SKM-1 treated with dmso at 0.1 percent for 144 hours (cell line): Measurements from ENCODE around the gene ACADS.

Experiments
- DNase-seq: peaks from one replicate; lab custom pipeline; 2025; ENCODE audit not compliant: unreplicated experiment; lab: John Stamatoyannopoulos, UW

ACADS gene

DNA sequence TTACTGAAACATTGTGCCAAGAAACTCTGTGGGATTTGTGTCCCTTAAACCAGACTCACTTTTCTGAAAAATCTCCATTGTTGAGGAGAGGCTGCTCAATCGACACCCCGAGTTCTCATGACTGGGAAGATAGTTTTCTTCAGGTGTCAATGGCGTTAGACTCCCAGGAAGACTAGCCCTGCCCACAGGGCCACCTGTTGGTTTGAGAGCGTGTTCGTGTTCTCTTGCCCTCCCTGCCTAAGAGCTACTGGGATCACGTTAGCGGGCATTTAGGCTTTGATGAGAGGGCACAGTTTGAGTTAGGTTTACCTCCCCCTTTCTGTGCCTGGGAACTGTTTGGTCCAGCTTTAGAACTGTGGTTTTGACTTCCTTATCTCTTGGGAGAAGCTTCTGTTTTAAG is 26.1 kb upstream of the ACADS start:
- DNase-seq: no peak

DNA sequence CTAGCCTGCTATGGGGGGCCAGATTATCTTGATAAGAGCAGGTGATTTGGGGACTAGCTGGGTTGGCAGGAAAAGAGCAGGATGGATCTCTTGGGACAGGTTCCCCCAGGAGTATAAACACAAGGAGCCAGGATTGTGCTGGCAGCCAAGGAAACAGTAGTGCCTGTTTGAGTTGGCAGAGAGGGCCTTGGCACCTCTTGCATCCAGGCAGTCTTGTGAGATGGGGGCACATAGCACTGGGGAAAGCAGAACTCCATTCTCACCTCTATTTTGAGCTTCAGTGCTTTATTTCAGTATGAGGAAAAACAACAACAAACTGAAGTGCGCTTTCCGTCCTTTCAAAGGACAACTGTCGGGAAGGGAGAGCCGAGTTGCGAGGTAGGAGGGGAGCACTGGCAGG is 24.7 kb upstream of the ACADS start:
- DNase-seq: no peak

DNA sequence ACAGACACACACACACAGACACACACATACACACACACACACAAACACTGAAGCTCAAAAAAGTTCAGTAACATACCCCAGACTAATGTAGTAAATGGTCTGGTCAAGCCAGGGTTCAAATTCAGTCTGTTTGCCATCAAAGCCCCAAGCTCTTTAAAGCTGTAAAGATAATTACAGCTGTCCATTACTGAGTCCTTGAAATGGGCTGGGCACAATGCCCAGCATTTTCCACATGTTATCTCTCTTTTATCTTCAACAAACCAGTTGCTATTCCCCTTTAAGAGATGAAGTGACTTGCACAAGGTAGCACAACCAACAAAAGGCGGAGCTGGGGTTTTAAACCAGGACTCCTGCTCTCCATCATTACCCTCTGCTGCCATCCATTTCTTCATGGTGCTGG is 23.0 kb upstream of the ACADS start:
- DNase-seq: no peak

DNA sequence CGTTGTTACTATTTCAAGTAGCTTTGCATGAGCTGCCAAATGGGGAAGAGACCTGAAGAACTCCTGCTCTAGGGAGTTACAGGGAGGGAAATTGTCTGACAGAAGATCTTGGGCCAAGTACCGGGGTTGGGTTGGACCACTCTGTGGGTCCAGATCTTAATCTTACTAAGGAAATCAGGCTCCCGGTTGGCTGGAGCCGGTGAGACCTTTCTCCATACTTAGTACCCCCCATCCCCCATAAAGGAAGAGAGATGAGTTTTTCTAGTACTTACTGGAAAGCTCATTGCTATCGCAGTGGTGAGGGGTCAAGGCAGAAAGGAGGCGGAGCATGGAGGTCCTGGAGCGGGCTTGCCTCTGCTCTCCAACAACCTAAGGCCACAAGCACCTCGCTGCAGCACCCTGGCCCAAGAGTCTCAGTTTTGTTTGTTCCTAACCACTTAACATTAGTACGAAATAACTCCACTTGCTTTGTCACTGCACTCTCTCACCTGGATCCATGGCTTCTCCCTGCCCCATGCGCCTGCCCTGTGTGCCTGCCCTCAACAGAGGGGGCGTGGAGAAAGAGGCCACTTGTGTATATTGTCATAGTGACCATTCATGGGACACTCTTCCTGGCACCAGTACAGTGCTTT is 22.2 kb upstream of the ACADS start:
- no peak for DNase-seq

DNA sequence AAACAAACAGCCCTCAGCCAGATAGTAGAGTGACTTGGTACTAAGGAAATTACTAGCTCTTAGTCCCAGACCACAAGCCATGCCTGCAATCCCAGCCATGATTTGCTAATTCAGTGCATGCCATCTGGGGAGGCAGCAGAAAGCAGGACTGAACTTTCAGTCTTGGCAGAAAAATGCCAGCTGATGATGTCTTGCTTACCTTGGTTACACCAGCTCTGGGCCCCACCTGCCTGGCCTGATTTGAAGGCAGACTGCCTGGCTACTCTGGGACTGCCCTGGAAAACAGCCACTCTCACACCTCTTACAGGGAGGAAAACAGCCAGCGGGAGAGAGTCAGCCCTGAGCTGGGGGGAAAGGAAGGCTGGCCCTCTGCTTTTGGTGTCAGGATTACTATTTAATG is 20.0 kb upstream of the ACADS start:
- DNase-seq: no peak

DNA sequence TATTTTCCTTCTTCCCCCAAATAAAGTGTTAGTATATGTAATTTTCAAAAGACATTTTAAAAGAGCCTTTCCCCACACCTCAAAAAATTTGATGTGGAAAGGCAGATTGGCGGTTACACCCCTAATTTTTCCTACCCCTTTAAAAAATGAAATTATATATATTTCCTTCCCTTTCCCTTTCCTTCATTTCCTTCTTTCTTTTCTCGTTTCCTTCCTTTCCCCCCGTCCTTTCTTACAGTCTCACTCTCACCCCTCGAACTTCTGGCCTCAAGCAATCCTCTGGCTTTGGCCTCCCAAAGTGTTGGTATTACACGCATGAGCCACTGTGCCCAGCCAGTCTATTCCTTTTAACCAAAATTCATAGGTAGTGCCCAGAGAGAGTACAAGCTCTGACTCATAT is 19.6 kb upstream of the ACADS start:
- no peak for DNase-seq

DNA sequence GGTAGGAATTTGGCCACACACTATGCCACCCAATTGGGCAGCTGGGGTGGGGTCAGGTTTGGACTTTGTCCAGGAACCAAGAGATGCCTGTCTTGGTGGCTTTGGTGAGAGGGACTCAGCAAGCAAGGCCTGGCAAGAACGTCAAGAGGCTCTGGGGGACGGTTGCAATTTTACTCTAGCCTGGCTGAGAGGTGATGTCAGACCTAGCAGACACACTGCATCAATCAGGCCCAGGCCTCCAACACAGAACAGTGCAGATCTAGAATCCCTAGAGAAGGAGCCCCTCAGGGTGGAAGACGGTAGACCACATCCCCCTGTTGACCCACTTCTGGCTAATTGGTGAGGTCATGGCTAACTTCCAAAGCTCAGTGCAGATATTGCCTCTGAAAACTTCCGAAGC is 17.0 kb upstream of the ACADS start:
- no peak for DNase-seq

DNA sequence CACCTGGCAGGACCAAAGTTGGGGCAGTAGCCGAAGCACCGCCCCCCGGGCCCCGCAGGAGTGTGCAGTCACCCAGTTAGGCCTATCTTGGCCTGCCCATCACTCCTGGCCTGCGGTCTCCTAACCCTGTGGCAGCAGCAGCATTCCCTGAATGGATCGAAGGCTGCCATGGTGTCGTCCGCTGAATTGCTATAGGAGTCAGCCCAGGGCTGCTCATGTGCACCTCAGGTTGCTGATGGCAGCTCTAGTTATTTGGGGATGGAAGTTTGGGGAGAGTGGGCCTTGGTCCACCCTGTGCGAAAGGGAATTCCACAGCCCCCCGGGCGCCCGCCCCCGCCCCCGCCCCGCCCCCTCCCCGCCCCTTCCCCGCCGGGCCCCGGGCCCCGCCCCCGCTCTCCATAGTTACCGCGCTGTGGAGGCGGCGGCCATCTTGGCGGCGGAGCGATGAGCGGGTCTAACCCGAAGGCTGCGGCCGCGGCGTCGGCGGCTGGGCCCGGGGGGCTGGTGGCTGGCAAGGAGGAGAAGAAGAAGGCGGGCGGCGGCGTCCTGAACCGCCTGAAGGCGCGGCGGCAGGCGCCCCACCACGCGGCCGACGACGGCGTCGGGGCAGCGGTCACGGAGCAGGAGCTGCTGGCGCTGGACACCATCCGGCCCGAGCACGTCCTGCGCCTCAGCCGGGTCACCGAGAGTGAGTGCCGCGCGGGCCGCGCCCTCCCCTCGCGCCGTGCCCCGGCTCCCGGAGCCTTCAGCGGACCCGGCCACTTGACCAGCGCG is 15.4 kb upstream of the ACADS start, which contains the start of gene UNC119B:
TSS of gene UNC119B (plus strand) at position 428 of the 774 bp plus-strand sequence. CDS start at position 445, 17 bp downstream.
- no peak for DNase-seq

DNA sequence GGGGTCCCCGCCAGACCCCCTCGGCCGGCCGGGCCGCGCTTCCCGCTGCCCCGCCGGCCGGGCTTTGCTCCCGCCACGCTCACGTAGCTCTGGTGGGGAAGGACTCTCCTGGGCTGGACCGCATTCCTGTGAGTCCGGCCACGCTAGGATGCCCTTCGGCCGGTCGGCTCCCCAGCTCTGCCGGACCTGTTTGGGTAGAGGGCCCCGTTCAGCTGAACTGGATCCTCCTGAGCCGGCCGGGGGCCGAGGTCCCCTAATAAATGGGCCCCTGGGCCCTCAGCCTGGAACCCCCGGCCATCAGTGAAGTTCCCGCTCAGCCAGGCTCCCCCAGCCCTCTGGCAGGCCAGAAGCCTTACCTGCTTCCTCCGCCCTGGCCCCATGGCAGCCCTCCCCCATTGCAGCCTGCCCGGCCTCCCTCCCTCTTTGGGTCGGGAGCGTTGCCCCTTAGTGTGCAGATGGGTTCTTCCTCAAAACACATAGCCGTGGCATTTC is 14.8 kb upstream of the ACADS start:
- DNase-seq: no peak

DNA sequence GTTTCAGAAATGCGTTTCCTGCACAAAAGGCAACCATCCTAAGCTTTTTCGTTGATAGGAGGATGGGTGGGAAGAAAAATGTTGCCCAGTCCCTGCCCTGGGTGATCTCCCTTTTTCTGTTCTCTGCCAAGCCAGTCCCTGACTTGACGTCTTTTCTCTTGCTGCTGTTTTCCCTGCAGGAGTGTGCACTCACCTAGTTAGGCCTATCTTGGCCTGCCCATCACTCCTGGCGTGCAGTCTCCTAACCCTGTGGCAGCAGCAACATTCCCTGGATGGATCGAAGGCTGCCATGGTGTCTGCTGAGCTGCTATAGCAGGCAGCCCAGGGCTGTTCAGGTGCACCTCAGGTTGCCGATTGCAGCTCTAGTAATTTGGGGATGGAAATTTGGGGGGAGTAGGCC is 14.2 kb upstream of the ACADS start:
- no peak for DNase-seq

DNA sequence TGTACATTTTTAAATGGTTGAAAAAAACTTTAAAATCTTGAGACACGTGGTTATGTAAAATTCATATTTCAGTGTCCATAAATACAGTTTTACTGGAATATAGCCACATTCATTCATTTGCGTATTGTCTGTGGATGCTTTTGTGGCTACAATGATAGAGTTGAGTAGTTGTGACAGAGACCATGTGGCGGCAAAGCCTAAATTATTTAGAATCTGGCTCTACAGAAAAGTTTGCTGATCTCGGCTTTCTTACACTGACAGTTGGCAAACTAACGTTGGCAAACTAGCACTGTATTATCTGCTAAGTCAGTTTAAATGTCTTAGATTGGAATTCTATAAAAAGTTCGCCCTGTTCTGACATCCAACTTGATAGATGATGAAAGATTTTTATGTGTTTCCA is 13.0 kb upstream of the ACADS start:
- no peak for DNase-seq

DNA sequence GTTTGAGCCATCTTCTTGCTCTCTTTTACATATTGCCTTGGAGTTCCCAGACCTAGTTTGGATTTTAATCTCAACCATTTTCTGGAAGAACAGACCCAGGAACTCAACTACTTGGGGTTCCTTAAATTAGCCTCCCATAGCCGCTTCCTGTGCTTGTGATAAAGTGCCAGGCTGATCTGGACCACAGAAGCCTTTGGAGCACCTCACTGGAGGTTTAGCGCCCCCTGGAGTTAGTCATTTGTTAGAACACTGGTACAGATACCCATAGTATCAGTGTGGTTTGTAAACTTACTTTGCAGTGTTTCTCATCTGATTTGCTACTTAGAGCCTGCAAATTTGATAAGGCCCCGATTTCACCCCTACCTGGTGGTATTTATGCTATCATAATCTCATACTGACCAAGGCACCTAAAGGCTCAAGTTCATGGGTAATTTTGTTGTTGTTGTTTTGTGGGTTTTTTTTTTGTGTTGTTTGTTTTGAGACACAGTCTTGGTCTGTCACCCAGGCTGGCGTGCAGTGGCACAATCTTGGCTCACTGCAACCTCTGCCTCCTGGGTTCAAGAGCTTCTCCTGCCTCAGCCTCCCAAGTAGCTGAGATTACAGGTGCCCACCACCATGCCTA is 11.7 kb upstream of the ACADS start:
- peak; percentile 44 for DNase-seq

DNA sequence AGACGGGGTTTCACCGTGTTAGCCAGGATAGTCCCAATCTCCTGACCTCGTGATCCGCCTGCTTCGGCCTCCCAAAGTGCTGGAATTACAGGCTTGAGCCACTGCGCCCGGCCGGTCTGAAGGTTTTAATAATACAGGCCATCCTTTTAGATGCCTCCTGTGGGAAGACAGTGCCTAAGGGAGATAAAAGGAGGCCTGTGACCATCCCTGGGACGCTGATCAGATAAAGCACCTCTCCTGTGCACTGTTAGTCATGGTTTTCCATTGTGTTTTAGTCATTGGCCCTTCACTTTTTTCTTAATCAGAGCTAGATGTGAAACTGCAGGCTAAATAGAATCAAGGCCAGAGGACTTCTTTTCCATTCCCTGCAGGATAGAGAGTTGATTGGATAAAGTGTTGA is 7.6 kb upstream of the ACADS start:
- DNase-seq: no peak

DNA sequence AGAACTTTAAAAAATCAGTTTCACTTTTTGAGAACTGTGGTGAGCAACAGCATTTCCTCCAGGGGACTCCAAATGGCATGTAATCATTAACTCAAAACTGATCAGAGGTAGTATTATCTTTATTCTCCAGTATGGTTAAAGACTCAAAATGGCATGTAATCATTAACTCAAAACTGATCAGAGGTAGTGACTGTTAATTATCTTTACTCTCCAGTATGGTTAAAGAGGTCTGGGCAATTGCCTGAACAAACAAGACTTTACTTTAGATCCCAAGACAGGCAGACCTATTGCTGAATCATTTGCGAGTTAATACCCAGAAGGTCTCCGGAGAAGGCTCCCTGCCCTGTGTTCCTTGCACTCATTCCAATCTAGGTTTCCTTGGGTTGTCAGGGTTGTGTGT is 6.6 kb upstream of the ACADS start:
- no peak for DNase-seq

DNA sequence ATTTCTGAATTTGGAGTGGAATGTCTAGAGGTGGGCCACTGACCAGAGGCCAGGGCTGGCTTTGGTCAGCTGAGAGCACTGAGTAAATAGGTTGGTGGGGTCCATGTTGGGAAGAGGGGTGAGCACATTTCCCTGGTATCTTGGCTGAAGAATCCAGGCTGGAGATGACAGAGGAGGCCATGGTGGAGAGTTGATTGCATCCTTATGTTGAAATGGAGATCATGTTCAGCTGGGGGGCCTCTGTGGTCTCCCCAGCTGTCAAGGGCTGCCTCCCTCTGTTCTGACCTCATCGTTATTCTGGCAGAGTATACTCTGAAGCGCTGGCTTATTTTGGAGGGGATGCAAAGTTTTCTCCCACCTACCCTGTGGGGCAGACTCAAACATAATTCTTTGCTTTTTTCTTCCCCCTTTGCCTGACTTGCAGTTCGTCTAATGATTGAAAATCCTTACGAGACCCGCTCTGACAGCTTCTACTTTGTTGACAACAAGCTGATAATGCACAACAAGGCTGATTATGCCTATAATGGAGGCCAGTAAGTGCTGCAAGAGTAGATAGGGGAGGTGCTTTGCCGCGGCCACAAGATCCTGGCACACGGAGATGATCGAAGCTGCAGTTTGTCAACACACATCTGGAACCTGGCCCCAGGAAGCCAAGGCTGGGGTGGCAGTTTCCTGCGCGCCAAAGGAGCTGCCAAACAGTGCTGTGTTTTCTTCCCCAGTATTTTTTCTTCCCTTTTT is 6.0 kb upstream of the ACADS start:
- no peak for DNase-seq

DNA sequence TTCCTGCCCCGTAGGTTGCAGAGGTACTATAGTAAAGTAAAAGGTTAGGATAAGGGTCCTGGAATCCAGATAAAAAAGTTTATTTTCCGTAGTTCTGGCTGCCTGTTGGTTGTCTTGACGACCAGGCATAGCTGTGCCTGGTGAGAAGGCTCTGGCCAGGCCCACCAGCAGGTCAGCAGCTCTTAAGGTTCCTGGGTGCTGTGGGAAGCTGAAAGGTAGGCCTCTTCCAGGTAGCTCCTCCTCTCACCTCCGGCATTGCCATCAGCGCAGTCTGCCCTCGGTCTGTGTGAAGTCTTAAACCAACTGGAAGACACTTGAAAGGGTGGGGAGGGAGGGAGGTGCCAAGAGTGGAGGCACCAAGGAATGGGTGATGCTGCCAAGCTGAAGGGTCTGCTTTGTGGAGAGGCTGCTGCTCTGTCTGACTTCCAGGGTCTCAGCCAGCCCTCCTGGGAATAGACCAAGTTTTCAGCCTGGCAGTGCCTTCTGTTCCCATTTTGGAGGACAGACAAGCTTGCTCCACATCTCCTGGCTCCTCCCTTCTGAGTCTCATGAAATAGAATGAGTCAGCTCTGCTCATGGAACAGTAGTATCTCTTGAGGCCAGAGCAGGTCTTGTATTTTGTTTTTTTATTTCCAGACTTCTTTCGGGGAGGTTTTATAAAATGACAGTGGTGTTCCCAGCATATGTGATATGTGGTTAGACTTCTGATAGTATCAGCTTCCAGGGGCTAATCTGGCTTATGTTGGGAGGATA is 5.2 kb upstream of the ACADS start:
- no peak for DNase-seq

DNA sequence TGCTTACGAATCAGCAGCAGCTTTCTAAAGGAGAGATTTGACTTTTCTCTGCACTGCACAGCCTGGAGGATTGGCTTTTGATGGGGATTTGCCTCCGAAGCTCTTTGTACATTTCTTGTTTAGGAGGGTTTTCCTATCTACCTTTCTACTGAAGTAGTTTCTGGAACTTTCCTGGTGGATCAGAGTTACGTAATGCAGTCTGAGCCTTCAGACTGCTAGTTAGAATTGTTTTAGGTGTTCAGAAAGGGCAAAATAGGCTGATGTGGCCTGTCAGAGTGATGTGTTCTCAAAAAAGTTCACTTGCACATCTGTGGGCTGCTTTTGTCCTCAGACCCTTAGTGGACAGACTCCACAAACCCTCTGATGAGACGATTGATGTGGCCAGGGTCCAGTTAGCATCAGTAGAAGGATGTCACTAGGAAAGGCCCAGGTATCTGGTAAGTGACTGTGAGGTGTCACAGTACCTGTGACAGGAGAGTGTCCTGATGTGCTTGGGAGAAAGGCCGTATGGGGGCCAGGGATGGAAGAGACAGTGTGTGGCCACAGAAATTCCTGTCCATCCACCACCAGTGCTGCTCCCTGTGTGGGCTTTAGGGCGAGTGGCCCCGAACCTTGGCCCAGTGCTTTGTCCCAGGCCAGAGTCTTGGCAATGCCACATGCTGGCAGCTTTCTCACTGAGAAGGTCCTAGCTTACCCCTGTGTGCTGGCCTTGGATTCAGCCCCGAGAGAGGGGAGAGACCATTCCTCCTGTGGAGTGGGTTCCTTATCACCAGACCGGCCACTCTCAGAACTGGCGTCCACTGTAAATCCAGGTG is 4.4 kb upstream of the ACADS start:
- no peak for DNase-seq

DNA sequence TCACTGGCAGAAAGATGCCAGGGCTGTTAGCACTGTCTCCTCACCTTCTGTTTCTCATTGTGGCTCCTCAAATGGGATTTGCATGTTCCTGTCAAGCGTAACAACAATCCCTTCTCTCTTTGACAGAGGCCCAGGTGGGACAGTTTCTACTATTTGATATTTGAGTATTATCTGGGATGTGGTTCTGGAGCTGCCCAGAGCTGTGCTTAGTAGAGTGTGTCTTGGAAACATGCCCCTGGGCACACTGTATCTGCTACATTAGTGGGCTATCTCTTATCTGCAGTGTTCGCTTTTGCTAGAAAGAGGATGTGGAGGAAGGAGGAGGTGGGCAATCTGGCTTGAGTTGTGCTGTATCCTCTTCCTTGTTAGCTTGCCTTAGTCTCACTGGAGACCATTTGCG is 3.8 kb upstream of the ACADS start:
- no peak for DNase-seq

DNA sequence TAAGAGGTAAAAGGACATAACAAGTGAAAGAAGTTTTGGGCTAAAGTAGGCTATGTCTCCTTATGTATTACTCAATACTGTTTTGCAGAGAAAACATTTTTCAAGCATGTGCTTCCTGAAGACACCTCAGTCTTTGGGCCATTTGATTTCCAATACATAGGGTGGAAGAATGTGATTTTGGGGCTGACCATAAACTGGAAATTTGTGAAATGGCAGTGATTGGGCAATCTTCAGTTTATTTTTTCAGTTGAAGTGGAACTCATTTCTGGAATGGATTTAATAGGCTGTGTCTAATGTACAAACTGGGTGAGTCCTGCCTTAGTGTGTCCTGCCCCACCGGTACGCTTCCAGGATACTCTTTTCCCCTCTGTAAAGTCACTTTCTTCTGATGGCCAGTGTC is 2.8 kb upstream of the ACADS start:
- DNase-seq: no peak

DNA sequence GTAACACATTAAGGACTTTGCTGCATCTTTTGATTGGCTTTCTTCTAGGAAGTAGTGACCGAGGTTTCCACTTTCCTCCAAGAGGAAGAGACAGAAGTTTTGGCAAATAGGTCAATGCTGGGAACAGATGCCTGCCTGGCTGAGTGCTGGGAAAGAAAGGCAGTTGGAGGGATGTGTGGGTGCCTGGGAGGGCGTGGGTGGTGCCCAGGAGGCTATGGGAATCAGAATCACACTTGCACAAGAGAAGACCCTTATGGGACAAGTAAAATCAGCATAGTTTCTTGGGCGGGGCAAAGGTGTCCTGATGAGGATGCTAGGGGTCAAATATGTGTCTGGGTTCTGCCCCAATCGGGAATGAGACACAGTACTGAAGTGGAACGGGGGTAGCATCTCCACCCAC is 906 bp upstream of the ACADS start:
- no peak for DNase-seq
